Gastroesophageal sphincter (tissue), 3 donors: ENCODE results near the gene PCA3.

Source experiments
- CTCF ChIP-seq, 4 experiments: fragments of 200-600 bp in 2 of 4; fragments of 450-650 bp in 2 of 4; sonication (generic) in 1 of 4; IDR thresholded peaks; one replicate each; pipeline ENCODE4 v1.5.1; 2017 to 2019; ENCODE audit warnings: antibody characterized with exemption in 4 of 4, mild to moderate bottlenecking in 2 of 4, moderate library complexity in 2 of 4
- EP300 ChIP-seq: sonication (generic); formaldehyde crosslinking; IDR thresholded peaks from one replicate; pipeline ENCODE4 v1.6.1; 2017; ENCODE audit warnings: antibody characterized with exemption, mild to moderate bottlenecking
- POLR2A ChIP-seq, 2 donors: fragments of 450-650 bp; IDR thresholded peaks; one replicate each; pipeline ENCODE4 v1.6.1; 2017; ENCODE audit warnings: antibody characterized with exemption in 2 of 2, mild to moderate bottlenecking in 2 of 2, moderate library complexity in 1 of 2
- POLR2AphosphoS5 ChIP-seq: sonication (generic); formaldehyde crosslinking; IDR thresholded peaks from one replicate; pipeline ENCODE4 v1.6.1; 2017; ENCODE audit warnings: antibody characterized with exemption

- TF ChIP-seq CTCF (IDR thresholded peaks at IDR 0.05) (no peak), POLR2AphosphoS5 (no peak), EP300 (no peak), POLR2A (IDR thresholded peaks at IDR 0.05) (no peak)
These were observed 44.4 kb downstream of the PCA3 start for GRCh38 chr9:76808636-76809035.
